Mesothelial cell of epicardium (in vitro differentiated cells): ENCODE data around the gene PMFBP1. TPM values are rescaled to one million over a fixed set of nuclear protein-coding genes. Genes with fewer than 3 reads are reported as not detected.

Source experiments
- DNase-seq, 2 experiments: peaks; one replicate each; pipeline ENCODE4 v3.0.0; 2021; ENCODE audit warnings: low spot score in 2 of 2; ENCODE audit not compliant: unreplicated experiment in 2 of 2
- H3K27ac Mint-ChIP-seq: 2 replicates; pipeline ENCODE4 v1.8.0; 2021; ENCODE audit warnings: mixed read lengths
- H3K27me3 Mint-ChIP-seq: 2 replicates; pipeline ENCODE4 v1.8.0; 2021; ENCODE audit warnings: low read depth, mixed read lengths
- H3K36me3 Mint-ChIP-seq: 2 replicates; pipeline ENCODE4 v1.8.0; 2021; ENCODE audit warnings: mixed read lengths
- H3K4me1 Mint-ChIP-seq: 2 replicates; pipeline ENCODE4 v1.8.0; 2021; ENCODE audit warnings: mixed read lengths
- H3K4me3 Mint-ChIP-seq: 2 replicates; pipeline ENCODE4 v1.8.0; 2021; ENCODE audit warnings: mild to moderate bottlenecking, moderate library complexity, mixed read lengths
- H3K9me3 Mint-ChIP-seq: 2 replicates; pipeline ENCODE4 v1.8.0; 2021; ENCODE audit warnings: mixed read lengths
- total RNA-seq: library from RNA; stranded (reverse); gene quantifications from 3 replicates; pipeline ENCODE4 v1.2.1, GENCODE V29; 2021
- TF ChIP-seq, protein P1 (sequence below): fragments of 200-600 bp; sonication (generic); IDR thresholded peaks from one replicate; pipeline ENCODE4 v1.5.0; 2021; ENCODE audit warnings: antibody characterized with exemption; ENCODE audit not compliant: unreplicated experiment

Gene PMFBP1, protein sequence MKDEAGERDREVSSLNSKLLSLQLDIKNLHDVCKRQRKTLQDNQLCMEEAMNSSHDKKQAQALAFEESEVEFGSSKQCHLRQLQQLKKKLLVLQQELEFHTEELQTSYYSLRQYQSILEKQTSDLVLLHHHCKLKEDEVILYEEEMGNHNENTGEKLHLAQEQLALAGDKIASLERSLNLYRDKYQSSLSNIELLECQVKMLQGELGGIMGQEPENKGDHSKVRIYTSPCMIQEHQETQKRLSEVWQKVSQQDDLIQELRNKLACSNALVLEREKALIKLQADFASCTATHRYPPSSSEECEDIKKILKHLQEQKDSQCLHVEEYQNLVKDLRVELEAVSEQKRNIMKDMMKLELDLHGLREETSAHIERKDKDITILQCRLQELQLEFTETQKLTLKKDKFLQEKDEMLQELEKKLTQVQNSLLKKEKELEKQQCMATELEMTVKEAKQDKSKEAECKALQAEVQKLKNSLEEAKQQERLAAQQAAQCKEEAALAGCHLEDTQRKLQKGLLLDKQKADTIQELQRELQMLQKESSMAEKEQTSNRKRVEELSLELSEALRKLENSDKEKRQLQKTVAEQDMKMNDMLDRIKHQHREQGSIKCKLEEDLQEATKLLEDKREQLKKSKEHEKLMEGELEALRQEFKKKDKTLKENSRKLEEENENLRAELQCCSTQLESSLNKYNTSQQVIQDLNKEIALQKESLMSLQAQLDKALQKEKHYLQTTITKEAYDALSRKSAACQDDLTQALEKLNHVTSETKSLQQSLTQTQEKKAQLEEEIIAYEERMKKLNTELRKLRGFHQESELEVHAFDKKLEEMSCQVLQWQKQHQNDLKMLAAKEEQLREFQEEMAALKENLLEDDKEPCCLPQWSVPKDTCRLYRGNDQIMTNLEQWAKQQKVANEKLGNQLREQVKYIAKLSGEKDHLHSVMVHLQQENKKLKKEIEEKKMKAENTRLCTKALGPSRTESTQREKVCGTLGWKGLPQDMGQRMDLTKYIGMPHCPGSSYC
- total RNA-seq: 3.7 to 5.7 TPM (median 4.9 TPM) in 3 replicates

DNA sequence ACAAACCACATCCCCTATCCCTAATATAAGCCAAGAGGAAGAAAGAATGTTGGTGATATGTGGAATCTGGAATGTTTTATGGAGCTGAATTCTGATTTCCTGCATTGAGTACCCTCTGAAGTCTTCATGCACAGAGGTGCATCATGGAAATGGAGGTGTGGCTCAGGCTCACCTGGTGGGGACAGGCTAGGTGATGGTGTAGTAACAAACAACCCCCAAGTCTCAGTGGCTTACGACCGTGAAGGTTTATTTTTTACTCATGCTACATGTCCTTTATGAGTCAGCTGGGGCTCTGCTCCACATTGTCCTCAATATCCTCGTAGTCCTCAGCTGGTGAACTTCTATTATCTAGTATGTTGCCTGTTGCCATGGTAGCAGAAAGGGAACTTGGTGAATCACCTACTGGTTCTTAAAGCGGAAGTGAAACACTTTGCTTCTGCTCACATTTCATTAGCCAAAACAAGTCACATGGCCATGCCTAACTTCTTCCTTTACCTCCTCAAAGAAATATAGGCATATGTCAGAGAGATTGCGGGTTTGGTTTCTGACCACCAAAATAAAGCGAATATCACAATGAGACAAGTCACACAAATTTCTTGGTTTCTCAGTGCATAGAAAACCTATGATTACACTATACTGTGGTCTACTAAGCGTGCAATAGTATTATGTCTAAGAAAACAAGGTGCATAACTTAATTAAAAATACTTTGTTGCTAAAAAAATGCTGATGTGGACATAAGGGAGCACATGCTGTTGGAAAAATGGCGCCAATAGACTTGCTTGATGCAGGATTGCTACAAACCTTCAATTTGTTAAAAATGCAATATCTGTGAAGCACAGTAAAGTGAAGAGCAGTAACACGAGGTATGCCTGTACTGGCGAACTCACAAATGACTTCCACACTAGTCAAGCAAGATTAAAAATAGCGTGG, at the start of gene PMFBP1:
Gene PMFBP1, minus strand, starts transcription at position 51 of the 930 bp plus-strand sequence. CDS start 947 bp downstream, outside the sequence.
- Mint-ChIP-seq H3K27me3 (no peaks in the 10 kb centered on the region), H3K4me3 (no peak within 1 kb of the TSS), H3K27ac (no peak within 1 kb of the TSS), H3K9me3 (peaks cover 12% of the 10 kb centered on the region), H3K36me3 (no peaks in the 10 kb centered on the region), H3K4me1 (peaks cover 9% of the 10 kb centered on the region)
- TF ChIP-seq, protein P1, sequence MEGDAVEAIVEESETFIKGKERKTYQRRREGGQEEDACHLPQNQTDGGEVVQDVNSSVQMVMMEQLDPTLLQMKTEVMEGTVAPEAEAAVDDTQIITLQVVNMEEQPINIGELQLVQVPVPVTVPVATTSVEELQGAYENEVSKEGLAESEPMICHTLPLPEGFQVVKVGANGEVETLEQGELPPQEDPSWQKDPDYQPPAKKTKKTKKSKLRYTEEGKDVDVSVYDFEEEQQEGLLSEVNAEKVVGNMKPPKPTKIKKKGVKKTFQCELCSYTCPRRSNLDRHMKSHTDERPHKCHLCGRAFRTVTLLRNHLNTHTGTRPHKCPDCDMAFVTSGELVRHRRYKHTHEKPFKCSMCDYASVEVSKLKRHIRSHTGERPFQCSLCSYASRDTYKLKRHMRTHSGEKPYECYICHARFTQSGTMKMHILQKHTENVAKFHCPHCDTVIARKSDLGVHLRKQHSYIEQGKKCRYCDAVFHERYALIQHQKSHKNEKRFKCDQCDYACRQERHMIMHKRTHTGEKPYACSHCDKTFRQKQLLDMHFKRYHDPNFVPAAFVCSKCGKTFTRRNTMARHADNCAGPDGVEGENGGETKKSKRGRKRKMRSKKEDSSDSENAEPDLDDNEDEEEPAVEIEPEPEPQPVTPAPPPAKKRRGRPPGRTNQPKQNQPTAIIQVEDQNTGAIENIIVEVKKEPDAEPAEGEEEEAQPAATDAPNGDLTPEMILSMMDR: no peak
- DNase-seq: no peak

DNA sequence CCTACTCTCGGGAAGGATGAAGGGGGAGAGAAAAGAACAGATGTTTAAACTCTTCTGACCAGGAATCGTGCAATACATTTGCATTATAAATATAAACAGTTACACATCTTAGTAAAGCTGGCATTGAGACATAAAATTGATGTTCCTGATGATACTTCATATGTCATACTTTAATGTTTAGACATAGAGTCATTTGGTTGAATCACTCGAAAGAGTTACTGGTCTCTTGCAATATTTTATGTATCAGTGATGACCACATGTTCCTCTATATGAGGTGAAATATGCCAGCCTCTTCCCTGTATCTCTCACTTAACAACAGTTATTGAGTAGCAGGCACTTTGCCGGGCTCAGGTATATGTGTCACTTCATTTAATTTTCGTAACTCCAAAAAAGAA, 49.7 kb upstream of the PMFBP1 start:
- Mint-ChIP-seq H3K27ac (no peak overlapping the region), H3K4me3 (no peak overlapping the region), H3K36me3 (no peaks in the 10 kb centered on the region), H3K27me3 (peaks cover 3% of the 10 kb centered on the region), H3K4me1 (peaks cover 4% of the 10 kb centered on the region), H3K9me3 (no peaks in the 10 kb centered on the region)
- TF ChIP-seq, protein P1: no peak
- no peak for DNase-seq

DNA sequence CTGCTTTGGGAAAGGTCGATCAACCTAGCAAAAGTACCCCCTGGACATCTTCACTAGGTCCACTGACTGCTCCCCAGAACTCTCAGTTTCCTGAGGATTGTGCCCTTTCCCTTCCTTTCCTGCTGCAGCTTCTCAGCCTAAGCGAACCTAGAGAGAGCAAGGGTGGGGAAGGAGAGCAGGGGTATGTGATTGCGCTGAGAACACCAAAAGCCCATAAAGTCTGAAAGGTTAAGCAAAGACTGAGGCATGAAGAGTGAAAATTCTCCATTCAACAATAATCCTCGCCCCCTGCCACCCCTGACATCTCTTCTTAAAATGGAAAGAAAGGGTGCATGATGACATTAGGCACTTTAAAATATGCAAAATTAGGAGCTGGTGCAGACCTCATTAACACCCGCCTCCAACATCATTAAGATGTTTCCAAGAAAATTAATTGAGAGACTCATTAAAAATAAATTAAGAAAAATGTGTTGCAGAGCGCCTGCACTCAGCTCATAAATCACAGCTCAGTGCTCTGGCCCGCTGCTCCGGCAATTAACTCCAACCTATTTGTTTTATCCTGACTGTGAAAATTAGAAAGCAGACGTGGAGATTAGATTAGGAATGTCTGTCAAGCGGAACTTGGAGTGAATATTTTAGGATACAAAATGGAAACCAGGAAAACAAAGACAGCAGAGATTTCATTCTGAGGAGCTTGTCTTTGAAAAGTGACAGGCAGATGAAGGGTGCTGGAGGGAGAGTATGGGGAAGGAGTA, 49.1 kb upstream of the PMFBP1 start:
- H3K4me1 Mint-ChIP-seq: peaks cover 4% of the 10 kb centered on the region
- TF ChIP-seq, protein P1: no peak
- H3K36me3 Mint-ChIP-seq: no peaks in the 10 kb centered on the region
- peaks cover 3% of the 10 kb centered on the region for H3K27me3 Mint-ChIP-seq
- DNase-seq: no peak
- no peak overlapping the region for H3K27ac Mint-ChIP-seq
- H3K9me3 Mint-ChIP-seq: peaks cover under 1% of the 10 kb centered on the region
- no peak overlapping the region for H3K4me3 Mint-ChIP-seq

DNA sequence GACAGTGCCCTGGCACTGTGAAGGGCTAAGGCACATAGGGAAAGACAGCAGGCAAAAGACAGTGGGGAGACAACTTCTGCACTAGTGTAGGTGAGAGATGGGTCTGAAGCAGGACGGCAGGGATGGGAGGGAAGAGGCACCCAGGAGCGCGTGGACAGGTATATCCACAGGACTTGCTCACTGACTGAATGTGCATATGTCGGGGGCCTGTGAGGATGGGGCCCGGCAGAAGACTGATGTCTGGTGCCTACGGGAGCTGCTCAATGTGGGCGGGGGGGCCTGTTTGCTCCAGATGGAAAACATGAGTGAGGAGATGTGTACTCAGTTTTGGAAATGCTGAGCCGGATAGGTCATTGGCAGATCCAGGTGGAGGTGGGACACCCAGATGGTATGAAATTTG, 47.3 kb upstream of the PMFBP1 start:
- TF ChIP-seq, protein P1: no peak
- H3K4me1 Mint-ChIP-seq: peaks cover 4% of the 10 kb centered on the region
- no peak for DNase-seq
- peaks cover 3% of the 10 kb centered on the region for H3K27me3 Mint-ChIP-seq
- H3K27ac Mint-ChIP-seq: no peak overlapping the region
- peaks cover 8% of the 10 kb centered on the region for H3K36me3 Mint-ChIP-seq
- H3K4me3 Mint-ChIP-seq: no peak overlapping the region
- H3K9me3 Mint-ChIP-seq: peaks cover 17% of the 10 kb centered on the region
